Brain microvascular endothelial cell (primary cell): ENCODE measurements around the gene MRPL2.
A peak's percentile ranks its signal among the peaks of the same experiment; 100 is the strongest.

Experiments
- DNase-seq: peaks from one replicate; pipeline ENCODE4 v3.0.0-alpha.2; 2020
- H3K27ac ChIP-seq: fragments of 250-450 bp; sonication (Bioruptor Pico); 2 replicates; pipeline ENCODE4 v1.5.1; 2020; ENCODE audit warnings: mild to moderate bottlenecking, moderate library complexity
- H3K27me3 ChIP-seq: fragments of 250-450 bp; sonication (Bioruptor Pico); replicated peaks from 2 replicates; pipeline ENCODE4 v1.5.1; 2020; ENCODE audit warnings: mild to moderate bottlenecking
- H3K36me3 ChIP-seq: fragments of 250-450 bp; sonication (Bioruptor Pico); replicated peaks from 2 replicates; pipeline ENCODE4 v1.5.1; 2020; ENCODE audit warnings: mild to moderate bottlenecking
- H3K4me3 ChIP-seq: 2 replicates; pipeline ENCODE4 v1.5.1; 2011; ENCODE audit warnings: low read depth, mild to moderate bottlenecking, control low read depth, low read length, moderate library complexity
- in situ Hi-C: cut with HindIII; loops from 2 replicates; pipeline ENCODE4 v1.10.0; 2017; ENCODE audit warnings: low sequenced_read_pairs, low pct_ligation_motif_present
- TF ChIP-seq, protein P1 (sequence below): IDR thresholded peaks from 2 replicates; pipeline ENCODE4 v1.5.1; 2011; ENCODE audit warnings: low read depth, mild to moderate bottlenecking, moderate library complexity, low read length, control low read depth, inconsistent platforms; ENCODE audit errors: missing control alignments

Gene MRPL2

DNA sequence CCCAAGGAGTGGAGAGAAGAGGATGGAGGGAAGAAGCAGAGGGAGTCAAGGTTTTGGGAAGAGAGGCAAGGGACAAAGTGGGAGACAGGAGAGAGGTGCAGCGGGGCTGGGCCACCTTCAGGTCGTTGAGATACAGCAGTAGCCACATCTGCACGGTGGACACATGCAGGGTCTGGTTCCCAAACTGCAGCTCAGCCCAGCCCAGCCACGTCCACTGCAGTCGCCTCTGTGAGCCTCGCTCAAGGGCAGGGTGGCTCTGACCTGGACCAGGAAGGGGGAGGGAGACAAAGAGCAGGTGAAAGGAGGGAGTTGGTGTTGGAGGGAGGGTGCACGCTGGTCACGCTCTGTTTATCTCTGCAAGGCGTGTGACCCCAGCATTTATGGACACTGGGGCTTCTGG is 20.5 kb downstream of the MRPL2 start:
- Histone ChIP-seq H3K36me3 (peaks cover 73% of the 10 kb centered on the region), H3K4me3 (no peak overlapping the region), H3K27me3 (no peaks in the 10 kb centered on the region), H3K27ac (no peak overlapping the region)
- DNase-seq = no peak
- TF ChIP-seq, protein P1, sequence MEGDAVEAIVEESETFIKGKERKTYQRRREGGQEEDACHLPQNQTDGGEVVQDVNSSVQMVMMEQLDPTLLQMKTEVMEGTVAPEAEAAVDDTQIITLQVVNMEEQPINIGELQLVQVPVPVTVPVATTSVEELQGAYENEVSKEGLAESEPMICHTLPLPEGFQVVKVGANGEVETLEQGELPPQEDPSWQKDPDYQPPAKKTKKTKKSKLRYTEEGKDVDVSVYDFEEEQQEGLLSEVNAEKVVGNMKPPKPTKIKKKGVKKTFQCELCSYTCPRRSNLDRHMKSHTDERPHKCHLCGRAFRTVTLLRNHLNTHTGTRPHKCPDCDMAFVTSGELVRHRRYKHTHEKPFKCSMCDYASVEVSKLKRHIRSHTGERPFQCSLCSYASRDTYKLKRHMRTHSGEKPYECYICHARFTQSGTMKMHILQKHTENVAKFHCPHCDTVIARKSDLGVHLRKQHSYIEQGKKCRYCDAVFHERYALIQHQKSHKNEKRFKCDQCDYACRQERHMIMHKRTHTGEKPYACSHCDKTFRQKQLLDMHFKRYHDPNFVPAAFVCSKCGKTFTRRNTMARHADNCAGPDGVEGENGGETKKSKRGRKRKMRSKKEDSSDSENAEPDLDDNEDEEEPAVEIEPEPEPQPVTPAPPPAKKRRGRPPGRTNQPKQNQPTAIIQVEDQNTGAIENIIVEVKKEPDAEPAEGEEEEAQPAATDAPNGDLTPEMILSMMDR = no peak
- in situ Hi-C loops = no loop called here

DNA sequence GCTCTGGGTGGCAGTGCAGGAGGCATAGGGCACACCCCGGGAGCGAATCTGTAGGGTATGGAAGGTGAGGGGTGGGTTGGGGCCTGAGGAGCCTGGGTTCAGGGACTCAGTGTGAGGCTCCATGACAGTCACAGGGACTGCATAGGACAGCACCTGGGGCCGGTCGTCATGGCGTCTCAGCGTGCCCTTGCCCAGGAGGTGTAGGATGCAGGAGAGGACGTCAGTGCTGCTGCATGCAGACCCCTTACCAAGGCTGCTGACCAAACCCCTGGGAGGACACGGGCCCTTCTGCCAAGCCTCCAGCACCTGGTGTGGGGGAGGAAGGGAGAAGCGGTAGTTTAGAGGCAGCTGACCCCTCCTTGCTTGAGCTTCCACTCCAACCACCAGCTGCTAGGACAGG is 21.5 kb downstream of the MRPL2 start:
- no peaks in the 10 kb centered on the region for H3K27me3 ChIP-seq
- peaks cover 68% of the 10 kb centered on the region for H3K36me3 ChIP-seq
- in situ Hi-C loops = no loop called here
- no peak overlapping the region for H3K27ac ChIP-seq
- TF ChIP-seq, protein P1 = no peak
- DNase-seq = no peak
- H3K4me3 ChIP-seq = no peak overlapping the region

DNA sequence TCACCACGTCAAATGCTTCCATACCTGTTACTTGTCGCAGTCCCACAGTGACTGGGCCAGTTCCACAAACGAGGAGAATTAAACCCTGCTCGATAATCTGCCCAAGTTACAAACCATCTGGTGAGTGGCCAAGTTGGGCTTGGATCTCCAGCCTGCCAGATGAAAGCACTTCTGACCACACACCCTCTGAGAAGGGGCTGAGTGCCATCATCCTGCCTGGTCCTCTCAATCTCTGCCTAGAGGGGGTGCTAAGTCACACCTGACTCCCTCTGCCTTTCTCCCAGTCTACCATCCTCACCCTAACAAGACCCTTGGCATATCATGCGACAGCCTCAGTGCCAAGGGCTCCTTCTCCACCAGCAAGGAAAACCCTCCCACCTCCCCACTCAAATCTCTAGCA is 22.0 kb downstream of the MRPL2 start:
- in situ Hi-C loops = no loop called here
- H3K27ac ChIP-seq = no peak overlapping the region
- DNase-seq = no peak
- peaks cover 67% of the 10 kb centered on the region for H3K36me3 ChIP-seq
- H3K27me3 ChIP-seq = no peaks in the 10 kb centered on the region
- no peak overlapping the region for H3K4me3 ChIP-seq
- TF ChIP-seq, protein P1 = peak; percentile 6

DNA sequence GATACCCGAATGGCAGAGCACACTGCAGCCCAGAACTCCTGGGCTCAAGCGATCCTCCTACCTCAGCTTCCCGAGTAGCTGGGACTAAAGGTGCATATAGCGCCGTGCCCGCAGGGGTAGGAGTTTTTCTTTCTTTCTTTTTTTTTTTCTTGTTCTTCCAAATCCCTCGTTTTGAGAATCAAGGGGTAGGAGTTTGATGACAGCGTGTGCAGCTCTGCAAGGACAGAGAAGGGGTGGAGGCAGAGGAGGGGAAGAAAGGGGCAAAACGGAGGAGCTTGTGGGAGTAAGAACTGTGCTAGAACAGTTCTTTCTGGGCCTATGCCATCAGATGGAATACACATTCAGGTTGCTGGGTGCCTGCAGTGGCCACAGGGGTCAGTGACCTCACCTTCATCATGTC is 22.5 kb downstream of the MRPL2 start:
- in situ Hi-C loops = no loop called here

DNA sequence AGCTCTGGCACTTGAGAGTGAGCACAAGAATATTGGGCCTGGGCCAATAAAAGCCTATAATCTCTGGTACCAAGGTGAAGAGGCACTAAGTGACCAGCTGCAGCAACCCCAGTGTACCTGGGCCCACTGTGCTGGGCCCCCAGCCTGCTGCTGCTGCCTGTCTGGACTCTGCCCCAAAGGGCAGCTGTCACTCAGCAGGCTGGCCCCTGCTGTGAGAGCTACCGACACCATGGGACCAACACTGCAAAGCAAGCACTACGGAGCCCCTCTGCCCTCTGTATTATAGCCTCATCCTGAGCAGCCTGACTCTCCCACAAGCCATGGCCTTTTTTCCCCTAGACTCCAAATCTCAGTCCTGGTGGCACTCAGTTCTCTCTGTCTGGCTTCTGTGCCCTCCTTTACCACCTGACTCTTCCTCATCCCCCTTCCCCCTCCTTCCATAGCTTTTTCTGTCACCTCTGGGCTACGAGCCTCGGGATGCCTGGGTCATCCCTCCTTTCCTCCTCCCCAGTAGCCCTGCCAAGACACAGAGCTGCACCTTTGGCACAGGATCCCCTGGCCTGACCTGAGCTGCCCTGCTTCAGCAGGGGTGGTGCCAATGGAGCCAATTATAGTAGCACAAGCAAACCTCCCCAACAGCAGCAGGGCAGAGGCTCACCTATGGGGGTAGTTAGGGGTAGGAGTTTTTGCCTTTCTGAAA is 23.6 kb downstream of the MRPL2 start:
- DNase-seq = no peak
- Histone ChIP-seq H3K27ac (no peak overlapping the region), H3K27me3 (no peaks in the 10 kb centered on the region), H3K36me3 (peaks cover 59% of the 10 kb centered on the region), H3K4me3 (no peak overlapping the region)
- TF ChIP-seq, protein P1 = no peak
- in situ Hi-C loops = no loop called here

More for the DNA sequence above, 22.5 kb downstream of the MRPL2 start:
- no peak overlapping the region for H3K4me3 ChIP-seq
- H3K36me3 ChIP-seq = peaks cover 67% of the 10 kb centered on the region
- H3K27ac ChIP-seq = no peak overlapping the region
- TF ChIP-seq, protein P1 = no peak
- no peaks in the 10 kb centered on the region for H3K27me3 ChIP-seq
- no peak for DNase-seq

DNA sequence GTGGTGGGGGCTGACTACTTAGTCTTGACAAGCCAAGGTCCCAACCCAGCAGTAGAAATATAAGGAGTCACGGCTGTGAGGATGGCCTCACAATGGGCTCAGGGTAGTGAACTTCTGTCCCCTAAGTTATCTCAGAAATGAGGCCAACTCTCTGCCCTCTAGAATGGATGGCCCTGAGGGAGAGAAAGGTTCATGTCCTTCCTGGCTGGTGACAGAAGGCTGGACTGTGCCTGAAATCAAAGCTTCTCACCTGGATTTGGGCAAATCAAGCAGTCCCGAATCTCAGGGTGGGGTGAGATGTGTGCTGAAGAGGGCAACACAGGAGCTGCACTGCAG is 25.1 kb downstream of the MRPL2 start:
- Histone ChIP-seq H3K27me3 (no peaks in the 10 kb centered on the region), H3K27ac (no peak overlapping the region), H3K4me3 (no peak overlapping the region), H3K36me3 (peaks cover 60% of the 10 kb centered on the region)
- TF ChIP-seq, protein P1 = no peak
- in situ Hi-C loops = no loop called here
- no peak for DNase-seq
